GM23248 (cell line): ENCODE data around the gene G6PC3.

Source experiments
- EZH2 ChIP-seq: fragments of 200-600 bp; sonication (generic); IDR thresholded peaks from 2 replicates; pipeline ENCODE4 v1.6.1; 2018; ENCODE audit warnings: antibody characterized with exemption, mild to moderate bottlenecking; ENCODE audit not compliant: insufficient read depth, poor library complexity, severe bottlenecking
- EZH2phosphoT487 ChIP-seq: fragments of 200-600 bp; sonication (generic); IDR thresholded peaks from 2 replicates; pipeline ENCODE4 v1.6.1; 2018; ENCODE audit warnings: antibody characterized with exemption, moderate library complexity, mild to moderate bottlenecking, low read depth; ENCODE audit not compliant: insufficient read depth

- TF ChIP-seq EZH2 (no peak), EZH2phosphoT487 (no peak)
These were observed 11.1 kb downstream of the G6PC3 start for GRCh38 chr17:44081681-44082080.
